ENCODE measurements around the gene OAF.
"Not testable (repeated sequence)": the region's sequence is repeated elsewhere in the genome, so short reads cannot be mapped to it uniquely, and the experiment has no call there.

Gene OAF

DNA sequence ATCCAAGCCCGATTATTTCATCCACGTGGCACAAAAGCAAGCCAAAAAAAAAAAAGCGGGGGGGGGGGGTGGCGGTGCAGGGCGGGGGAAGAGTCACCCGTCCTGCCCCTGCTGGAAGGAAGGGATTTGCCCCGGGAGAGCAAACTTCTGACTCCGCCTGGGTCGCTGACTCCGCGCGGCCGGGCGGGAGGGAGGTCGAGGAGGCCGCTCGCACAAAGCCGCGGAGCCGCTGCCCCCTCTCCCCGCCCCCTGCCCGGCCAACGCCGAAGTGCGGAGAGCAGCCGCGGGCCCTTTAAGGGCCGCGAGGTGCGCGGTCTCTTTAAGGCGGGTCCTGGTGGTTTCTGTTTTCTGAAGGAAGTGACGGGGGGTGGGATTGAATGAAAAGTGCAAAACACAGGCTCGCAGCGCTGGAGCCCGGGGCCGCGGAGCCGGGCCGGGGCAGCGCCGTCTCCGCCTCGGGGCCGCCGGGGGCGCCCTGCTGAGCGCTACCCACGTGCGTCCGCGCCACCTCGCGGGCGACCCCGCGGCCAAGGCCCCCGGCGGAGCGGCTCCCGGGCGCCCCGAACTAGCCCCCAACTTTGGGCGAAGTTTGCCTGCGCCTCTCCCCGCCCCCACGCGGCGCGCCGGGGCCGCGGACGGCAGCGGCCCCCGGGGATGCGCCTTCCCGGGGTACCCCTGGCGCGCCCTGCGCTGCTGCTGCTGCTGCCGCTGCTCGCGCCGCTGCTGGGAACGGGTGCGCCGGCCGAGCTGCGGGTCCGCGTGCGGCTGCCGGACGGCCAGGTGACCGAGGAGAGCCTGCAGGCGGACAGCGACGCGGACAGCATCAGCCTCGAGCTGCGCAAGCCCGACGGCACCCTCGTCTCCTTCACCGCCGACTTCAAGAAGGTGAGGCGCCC is at the start of gene OAF:
Gene OAF, plus strand, starts transcription at position 407 of the 896 bp plus-strand sequence. Its CDS starts 248 bp downstream, at position 655.
- peak; percentile 67 for DNase-seq (ENCODE audit: low read depth)

GRCh38 chr11:120167659-120168058 is 43.2 kb upstream of the OAF start:
- no peak for DNase-seq (ENCODE audit: low read depth)

GRCh38 chr11:120168108-120168959 is 42.5 kb upstream of the OAF start:
- no peak for DNase-seq (ENCODE audit: low read depth)

DNA sequence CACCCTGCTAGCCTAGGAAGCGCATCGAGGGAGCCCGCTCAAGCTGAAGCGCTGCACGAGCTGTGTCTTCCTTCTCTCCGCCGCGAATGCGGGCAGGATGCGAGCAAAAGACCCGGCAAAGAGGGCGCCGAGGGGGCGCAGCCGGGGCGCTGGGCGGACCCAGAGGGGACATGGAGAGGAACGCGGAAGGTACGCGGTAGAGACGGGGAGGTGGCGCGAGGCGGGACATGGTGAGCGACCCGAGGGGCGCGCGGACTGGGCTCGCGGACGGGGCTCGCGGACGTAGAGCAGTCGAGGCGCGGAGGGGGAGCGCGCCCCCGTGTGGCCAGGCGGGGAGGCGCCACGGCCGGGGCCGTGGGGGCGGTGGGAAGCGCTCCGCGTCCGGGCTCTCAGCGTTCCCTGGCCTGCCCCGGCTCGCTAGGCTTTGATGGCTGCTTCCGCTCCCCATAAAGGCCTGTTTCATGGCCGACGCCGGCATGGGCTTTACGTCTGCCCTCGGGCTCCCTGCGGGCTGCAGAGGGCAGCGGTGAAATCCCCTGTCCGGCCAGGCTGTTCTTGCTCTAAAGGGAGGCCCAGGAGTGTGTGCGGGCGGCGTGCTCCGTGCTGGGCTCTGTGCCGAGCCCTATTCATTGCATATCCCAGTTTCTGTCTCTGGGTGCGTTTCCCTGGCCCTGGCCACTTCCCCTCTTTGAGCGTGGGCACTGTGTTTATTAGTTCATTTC is 41.7 kb upstream of the OAF start:
- DNase-seq (ENCODE audit: low read depth): no peak

- DNase-seq (ENCODE audit: low read depth): no peak
These were observed 40.7 kb upstream of the OAF start for GRCh38 chr11:120169981-120170698.

- DNase-seq (ENCODE audit: low read depth): no peak
These were observed 40.0 kb upstream of the OAF start for GRCh38 chr11:120170741-120171261.

DNA sequence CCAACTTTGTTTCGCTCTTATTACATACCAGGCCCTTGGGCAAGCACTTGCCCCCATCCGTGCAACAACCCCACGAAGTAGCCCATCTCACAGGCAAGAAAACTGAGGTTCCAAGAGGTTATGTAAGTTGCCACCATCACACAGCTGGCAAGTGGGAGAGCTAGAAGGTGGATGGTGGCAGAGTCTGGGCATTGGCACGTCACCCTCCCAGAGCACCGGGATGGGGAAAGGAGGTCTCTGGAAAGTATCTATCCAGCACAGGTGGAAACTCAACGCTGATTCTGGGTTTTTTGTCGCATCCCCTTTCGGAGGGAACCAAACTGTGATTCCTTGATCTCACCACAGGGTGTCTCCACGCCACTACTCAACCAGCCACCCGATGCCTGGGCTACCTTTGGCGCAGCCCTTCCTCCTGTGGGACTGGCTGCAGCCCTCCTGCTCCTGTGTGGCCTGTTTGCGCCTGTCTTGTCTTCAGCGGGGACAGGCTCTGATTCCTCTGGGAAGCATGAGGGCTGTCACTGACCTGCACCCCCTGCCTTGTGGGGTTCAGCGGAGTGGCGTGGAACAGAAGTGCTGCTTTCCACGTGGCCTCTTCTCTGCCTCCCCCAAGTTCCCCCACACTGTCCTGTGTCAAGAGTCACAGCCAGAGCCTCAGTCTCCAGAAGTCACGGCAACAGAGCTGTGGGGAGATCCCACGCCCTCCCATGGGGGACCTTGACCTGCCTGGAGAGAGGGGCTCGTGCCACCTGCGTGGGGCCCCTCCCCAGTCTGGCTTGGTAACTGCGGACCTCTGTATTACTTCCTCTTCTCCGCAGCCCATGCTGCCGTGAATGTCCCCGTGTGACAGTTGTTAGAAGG is 38.5 kb upstream of the OAF start:
- no peak for DNase-seq (ENCODE audit: low read depth)

DNA sequence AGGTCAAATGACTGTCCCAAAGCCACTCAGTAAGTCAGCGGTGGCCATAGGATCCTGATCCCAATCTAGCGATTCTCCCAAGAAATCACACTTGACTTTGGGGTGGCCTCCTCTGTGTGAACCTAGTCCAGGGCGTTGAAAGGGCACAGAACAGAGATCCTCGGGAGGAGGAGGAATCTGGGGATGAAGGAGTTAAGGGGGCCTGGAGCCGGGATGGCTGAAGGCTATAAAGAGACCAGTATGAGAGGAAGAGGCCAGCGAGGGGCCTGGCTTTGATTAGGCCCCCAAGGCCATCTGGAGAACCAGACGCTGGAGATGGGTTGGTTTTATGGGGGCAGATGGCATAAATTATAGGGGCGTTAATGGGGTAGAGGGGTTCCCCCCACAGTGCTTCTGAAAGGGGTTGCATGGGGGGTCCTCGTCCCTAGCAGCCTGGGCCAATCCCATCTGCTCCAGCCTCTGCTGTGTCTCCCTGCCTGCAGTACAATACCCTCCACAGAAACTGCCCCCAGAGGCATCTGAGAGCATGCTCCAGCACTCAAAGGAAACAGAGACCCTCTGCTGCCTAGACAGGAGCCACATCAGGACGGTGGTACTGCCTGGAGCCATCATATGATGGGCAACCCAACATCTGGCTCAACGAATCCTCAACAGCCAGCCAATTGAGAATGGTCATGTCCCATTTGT is 37.7 kb upstream of the OAF start:
- DNase-seq (ENCODE audit: low read depth): no peak

DNA sequence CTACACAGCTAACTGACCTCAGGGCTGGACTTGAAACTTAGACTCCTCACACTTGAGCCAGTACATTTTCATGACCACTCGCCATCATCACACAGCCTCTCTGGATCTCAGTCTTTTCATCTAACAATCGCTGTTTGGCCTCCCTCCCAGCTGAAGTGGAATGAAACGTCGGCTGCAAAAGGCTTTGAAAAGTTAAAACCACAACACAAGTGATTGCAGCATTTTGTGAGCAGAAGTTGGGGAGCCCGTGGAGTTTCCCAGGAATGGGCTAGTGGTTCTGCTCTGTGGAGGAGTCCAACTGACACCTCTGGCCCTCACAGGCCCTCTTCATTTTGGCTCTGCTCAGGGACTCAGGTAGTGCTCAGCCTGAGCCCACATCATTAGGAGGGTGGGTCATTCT is 37.0 kb upstream of the OAF start:
- no peak for DNase-seq (ENCODE audit: low read depth)

DNA sequence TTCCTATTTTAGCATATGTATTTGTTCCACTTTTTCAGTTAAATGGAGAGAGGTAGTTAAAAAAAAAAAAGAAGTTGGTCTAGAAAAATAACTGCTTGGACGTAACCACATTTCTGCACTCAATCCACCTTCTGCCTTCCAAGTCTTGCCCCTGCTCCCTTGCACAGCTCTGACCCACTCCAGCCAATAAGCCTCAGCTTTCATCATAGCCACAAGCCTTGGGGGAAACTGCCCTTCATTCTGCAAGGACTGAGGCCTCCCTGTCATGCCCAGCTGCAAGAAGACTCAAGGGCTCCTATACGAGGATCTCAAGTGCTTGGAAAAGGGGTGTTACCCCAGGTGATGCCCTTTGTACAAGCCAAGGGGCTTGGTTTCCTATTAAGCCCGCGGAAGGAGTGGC is 36.0 kb upstream of the OAF start:
- DNase-seq (ENCODE audit: low read depth): no peak

- no peak for DNase-seq (ENCODE audit: low read depth)
These were observed 32.2 kb upstream of the OAF start for GRCh38 chr11:120178561-120179056.

GRCh38 chr11:120179057-120179672 is 31.7 kb upstream of the OAF start:
- DNase-seq (ENCODE audit: low read depth): no peak

GRCh38 chr11:120180063-120180462 is 30.8 kb upstream of the OAF start:
- DNase-seq (ENCODE audit: low read depth): not testable (repeated sequence)

GRCh38 chr11:120180551-120181232 is 30.1 kb upstream of the OAF start:
- DNase-seq (ENCODE audit: low read depth): no peak

DNA sequence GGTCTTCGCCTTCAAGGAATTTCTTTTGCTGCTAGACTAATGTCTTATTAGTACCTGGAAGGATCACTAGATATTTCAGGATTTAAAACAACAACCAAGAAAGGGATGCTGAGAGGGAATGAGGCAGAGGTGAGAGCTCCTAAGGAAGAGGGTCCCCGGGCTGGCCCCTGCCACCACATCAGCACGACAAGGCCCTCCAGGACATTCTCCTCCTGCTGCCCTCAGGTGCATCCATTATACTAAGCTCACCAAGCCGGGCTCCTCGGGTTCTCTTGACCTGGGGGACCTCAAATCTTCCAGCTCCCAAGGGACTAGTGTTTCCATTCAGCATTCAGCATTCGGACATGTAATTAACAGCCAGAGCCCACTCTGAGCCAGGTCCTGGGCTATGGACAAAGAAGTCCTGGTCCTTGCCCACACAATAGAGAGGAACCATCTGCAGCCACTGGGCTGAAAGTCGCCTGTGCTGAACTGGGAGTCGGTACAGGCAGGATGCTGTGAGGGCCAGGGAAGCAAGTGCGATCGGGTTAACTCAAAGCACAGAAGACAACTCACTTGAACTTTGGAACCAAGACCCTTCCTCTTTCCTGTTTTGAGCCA is 29.4 kb upstream of the OAF start:
- DNase-seq (ENCODE audit: low read depth): no peak

- no peak for DNase-seq (ENCODE audit: low read depth)
These were observed 28.5 kb upstream of the OAF start for GRCh38 chr11:120182372-120182771.

DNA sequence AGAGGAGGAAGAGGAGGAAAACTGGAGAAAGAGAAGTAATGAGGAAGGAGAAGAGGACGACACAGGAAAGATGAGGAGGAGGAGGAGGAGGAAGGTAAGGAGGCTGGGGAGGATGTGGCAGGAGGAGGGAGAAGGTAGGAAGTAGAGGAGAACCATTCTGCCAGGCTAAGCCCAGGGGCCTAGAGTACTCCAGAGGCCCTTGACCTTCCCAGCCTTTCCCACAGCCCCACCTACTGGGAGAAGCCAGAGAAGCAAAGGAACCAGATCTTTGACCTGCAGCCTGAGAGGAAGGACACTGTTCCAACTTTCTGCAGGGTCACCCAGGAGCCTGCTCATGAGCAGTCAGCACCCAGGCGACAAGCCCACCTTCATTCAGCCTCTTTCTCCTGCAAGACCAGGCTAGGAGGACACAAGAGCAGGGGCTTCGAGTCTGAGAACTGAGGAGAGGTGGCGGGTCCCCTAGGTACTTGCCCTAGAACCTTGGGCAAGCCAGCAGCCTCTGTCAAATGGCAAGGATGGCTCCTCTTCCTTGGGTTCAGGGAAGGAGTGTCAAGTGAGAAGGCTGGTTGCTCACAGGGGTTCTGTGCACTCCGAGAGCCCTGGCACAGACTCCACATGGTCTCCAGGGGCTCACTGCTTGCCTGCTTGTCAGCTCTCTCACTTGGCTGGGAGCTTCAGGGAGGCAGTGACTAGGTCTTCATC is 27.9 kb upstream of the OAF start:
- DNase-seq (ENCODE audit: low read depth): no peak
